ENCODE data around the gene BEND2. TPM values are rescaled to one million over a fixed set of nuclear protein-coding genes. Genes with fewer than 3 reads are reported as not detected.

BEND2 gene
- total RNA-seq, 1 experiment from 2014 or later = not detected

GRCh38 chrX:18194688-18195087 lies 26.0 kb downstream of the BEND2 start:
- ChIA-PET RAD21 (ENCODE audit: low non-redundant PET in 1 of 2, low total read pairs in 2 of 2, uncharacterized antibody in 2 of 2, unreplicated experiment in 2 of 2) (no interaction called here), CTCF (no interaction called here)
- H3K36me3 ChIP-seq (ENCODE audit: control insufficient read depth in 1 of 2, insufficient read depth in 2 of 2, low read length in 2 of 2) = no peaks in the 10 kb centered on the region

More at GRCh38 chrX:18194688-18195087, 26.0 kb downstream of the BEND2 start:
- no peak for ATAC-seq
- Histone ChIP-seq H3K27ac (ENCODE audit: low read depth, low read length) (no peak overlapping the region), H3K9me2 (ENCODE audit: insufficient read depth) (no peaks in the 10 kb centered on the region), H3K4me2 (ENCODE audit: low read length) (no peak overlapping the region), H3K27me3 (ENCODE audit: insufficient read depth, low read length) (peaks cover 7% of the 10 kb centered on the region; the same call in 1 of the 2 replicates), H3K9ac (ENCODE audit: low read length) (no peak overlapping the region), H4K20me1 (ENCODE audit: insufficient read depth) (no peaks in the 10 kb centered on the region), H3K4me1 (ENCODE audit: control insufficient read depth in 1 of 2, insufficient read depth in 2 of 2, low read length in 2 of 2) (no peaks in the 10 kb centered on the region), H3K79me2 (ENCODE audit: insufficient read depth, low read length) (no peaks in the 10 kb centered on the region), H3K4me3 (replicated peaks in 1 of 2; ENCODE audit: low read depth in 1 of 2, low read length in 2 of 2) (no peak overlapping the region), H2AFZ (ENCODE audit: low read depth, low read length, poor library complexity, severe bottlenecking) (no peak overlapping the region), H3K9me3 (ENCODE audit: control insufficient read depth in 1 of 2, insufficient read depth in 1 of 2, low read depth in 1 of 2, low read length in 2 of 2) (no peaks in the 10 kb centered on the region)
- no peak for DNase-seq (ENCODE audit: low read depth, low spot score)
- POLR2A ChIA-PET = no interaction called here
- no peak for TF ChIP-seq SP1 (IDR thresholded peaks at IDR 0.05; ENCODE audit: low read depth)
- TF ChIP-seq EZH2phosphoT487 (IDR thresholded peaks at IDR 0.05; ENCODE audit: borderline replicate concordance) = no peak
- TF ChIP-seq ZFX (IDR thresholded peaks at IDR 0.05) = no peak
- no peak for TF ChIP-seq CTCF (IDR thresholded peaks at IDR 0.05 in 2 of 3, conservative IDR thresholded peaks at IDR 0.05 in 1 of 3; ENCODE audit: borderline replicate concordance in 1 of 3, insufficient read depth in 1 of 3, low read depth in 2 of 3, low read length in 2 of 3)
- TF ChIP-seq MAX (IDR thresholded peaks at IDR 0.05) = no peak
- no peak for TF ChIP-seq ZNF274 (IDR thresholded peaks at IDR 0.05; ENCODE audit: low read depth, low read length)
- TF ChIP-seq RAD21 (IDR thresholded peaks at IDR 0.05; ENCODE audit: low read depth) = no peak
- no peak for TF ChIP-seq FOSL1 (IDR thresholded peaks at IDR 0.05; ENCODE audit: low read depth)
- TF ChIP-seq EGR1 (IDR thresholded peaks at IDR 0.05; ENCODE audit: low read depth) = no peak
- no peak for TF ChIP-seq JUND (IDR thresholded peaks at IDR 0.05)
- no peak for TF ChIP-seq ELF1 (IDR thresholded peaks at IDR 0.05; ENCODE audit: borderline replicate concordance, low read depth)
- TF ChIP-seq SRF (IDR thresholded peaks at IDR 0.05; ENCODE audit: low read depth) = no peak
- no TSS peak for BruUV-seq (replicated peaks)
- intact Hi-C loops (cut with micrococcal nuclease) = no loop called here

Measured in HCT116 (cell line).